K562 (cell line): ENCODE data around the gene CHST12. TPM values are rescaled to one million over a fixed set of nuclear protein-coding genes. Genes with fewer than 3 reads are reported as not detected.

ENCODE experiments used
- BCOR ChIP-seq: fragments of 450-650 bp; IDR thresholded peaks from 2 replicates; pipeline ENCODE4 v1.6.1; 2016
- ERF ChIP-seq: fragments of 450-650 bp; formaldehyde crosslinking; IDR thresholded peaks from 2 replicates; pipeline ENCODE4 v1.4.0; 2020; ENCODE audit warnings: mild to moderate bottlenecking, mixed read lengths
- FIP1L1 ChIP-seq: fragments of 200-400 bp; formaldehyde crosslinking; IDR thresholded peaks from 2 replicates; pipeline ENCODE4 v1.6.1; 2018; ENCODE audit warnings: mild to moderate bottlenecking, low read depth, low read length; ENCODE audit not compliant: poor library complexity, severe bottlenecking
- KDM1A ChIP-seq, 2 experiments: fragments of 450-650 bp; IDR thresholded peaks; 2 replicates each; pipeline ENCODE4 v1.6.1; 2016; ENCODE audit warnings: mild to moderate bottlenecking in 2 of 2
- OTX1 ChIP-seq: fragments of 450-650 bp; formaldehyde crosslinking; IDR thresholded peaks from 2 replicates; pipeline ENCODE4 v1.4.0; 2022; ENCODE audit warnings: mild to moderate bottlenecking
- PCBP1 ChIP-seq: fragments of 200-400 bp; formaldehyde crosslinking; IDR thresholded peaks from 2 replicates; pipeline ENCODE4 v1.6.1; 2018; ENCODE audit warnings: mild to moderate bottlenecking, low read depth, low read length; ENCODE audit not compliant: poor library complexity, severe bottlenecking
- POLR2G ChIP-seq: fragments of 200-400 bp; formaldehyde crosslinking; IDR thresholded peaks from 2 replicates; pipeline ENCODE4 v1.6.1; 2017; ENCODE audit warnings: low read depth, mild to moderate bottlenecking, antibody characterized with exemption, low read length, moderate library complexity
- POLR3G ChIP-seq: IDR thresholded peaks from 2 replicates; pipeline ENCODE4 v1.6.1; 2011; ENCODE audit not compliant: insufficient read length, insufficient replicate concordance; ENCODE audit errors: extremely low read depth
- XRCC3 ChIP-seq: fragments of 450-650 bp; IDR thresholded peaks from 2 replicates; pipeline ENCODE4 v1.6.1; 2017; ENCODE audit warnings: mild to moderate bottlenecking, moderate library complexity
- YBX1 ChIP-seq: fragments of 450-650 bp; IDR thresholded peaks from 2 replicates; pipeline ENCODE4 v1.7.1; 2016; ENCODE audit warnings: mild to moderate bottlenecking
- ZC3H11A ChIP-seq: IDR thresholded peaks from 2 replicates; pipeline ENCODE4 v1.6.1; 2012; ENCODE audit warnings: low read depth, low read length, improper control_type of control experiment
- ZNF133 ChIP-seq: fragments of 250-450 bp; sonication (Bioruptor Pico); IDR thresholded peaks from 2 replicates; pipeline ENCODE4 v1.4.0; 2020; ENCODE audit warnings: mild to moderate bottlenecking
- ZNF551 ChIP-seq: fragments of 250-450 bp; sonication (Bioruptor Pico); IDR thresholded peaks from 2 replicates; pipeline ENCODE4 v1.5.0; 2021; ENCODE audit warnings: mild to moderate bottlenecking, moderate library complexity
- ZNF668 ChIP-seq: fragments of 250-450 bp; sonication (Bioruptor Pico); IDR thresholded peaks from 2 replicates; pipeline ENCODE4 v1.8.0; 2022; ENCODE audit warnings: mild to moderate bottlenecking, inconsistent platforms
- polyA plus RNA-seq, 8 experiments: library from polyadenylated mRNA; depleted of rRNA in 4 of 8; stranded (reverse) in 5 of 8; unstranded in 3 of 8; fragments of >200 nt; fragmentation: Nextera tagmentation in 2 of 8; fragmentation: Illumina TruSeq in 1 of 8; extraction: Ambion mirVana in 2 of 8; extraction: Trizol in 1 of 8; gene quantifications; 2 replicates each; pipeline versions ENCODE4 v1.2.1 to v1.2.3, GENCODE V29; 2011 to 2014; ENCODE audit warnings: inconsistent platforms in 1 of 8, missing spikeins in 1 of 8
- total RNA-seq, 7 experiments: library from RNA; depleted of rRNA in 6 of 7; stranded (reverse); fragments of >200 nt in 6 of 7; fragmentation: Illumina TruSeq in 2 of 7; extraction: Trizol in 2 of 7; gene quantifications; 2 replicates each; pipeline versions ENCODE4 v1.2.1 to v1.2.3, GENCODE V29; 2011 to 2021; ENCODE audit warnings: low replicate concordance in 1 of 7
- TF ChIP-seq, protein P1 (sequence below): sonication (generic); formaldehyde crosslinking; IDR thresholded peaks from 2 replicates; pipeline ENCODE4 v1.8.1; 2023; ENCODE audit warnings: mild to moderate bottlenecking, missing genetic modification reagents
- TF ChIP-seq, protein P2 (sequence below): fragments of 450-650 bp; formaldehyde crosslinking; IDR thresholded peaks from 2 replicates; pipeline ENCODE4 v1.4.0; 2020; ENCODE audit warnings: mild to moderate bottlenecking, moderate library complexity
- TF ChIP-seq, protein P3 (sequence below): fragments of 250-450 bp; sonication (Bioruptor Pico); IDR thresholded peaks from 2 replicates; pipeline ENCODE4 v1.4.0; 2020; ENCODE audit warnings: borderline replicate concordance
- TF ChIP-seq, protein P4 (sequence below): fragments of 450-650 bp; IDR thresholded peaks from 2 replicates; pipeline ENCODE4 v1.6.1; 2017; ENCODE audit warnings: antibody characterized with exemption, mild to moderate bottlenecking

The CHST12 gene
- total and polyA plus RNA-seq, 9 of the 15 experiments (the other 6 are each of a cell fraction or from before 2014, with no cell fraction given), result 0.18 to 19.8 (median 3.6) TPM

DNA sequence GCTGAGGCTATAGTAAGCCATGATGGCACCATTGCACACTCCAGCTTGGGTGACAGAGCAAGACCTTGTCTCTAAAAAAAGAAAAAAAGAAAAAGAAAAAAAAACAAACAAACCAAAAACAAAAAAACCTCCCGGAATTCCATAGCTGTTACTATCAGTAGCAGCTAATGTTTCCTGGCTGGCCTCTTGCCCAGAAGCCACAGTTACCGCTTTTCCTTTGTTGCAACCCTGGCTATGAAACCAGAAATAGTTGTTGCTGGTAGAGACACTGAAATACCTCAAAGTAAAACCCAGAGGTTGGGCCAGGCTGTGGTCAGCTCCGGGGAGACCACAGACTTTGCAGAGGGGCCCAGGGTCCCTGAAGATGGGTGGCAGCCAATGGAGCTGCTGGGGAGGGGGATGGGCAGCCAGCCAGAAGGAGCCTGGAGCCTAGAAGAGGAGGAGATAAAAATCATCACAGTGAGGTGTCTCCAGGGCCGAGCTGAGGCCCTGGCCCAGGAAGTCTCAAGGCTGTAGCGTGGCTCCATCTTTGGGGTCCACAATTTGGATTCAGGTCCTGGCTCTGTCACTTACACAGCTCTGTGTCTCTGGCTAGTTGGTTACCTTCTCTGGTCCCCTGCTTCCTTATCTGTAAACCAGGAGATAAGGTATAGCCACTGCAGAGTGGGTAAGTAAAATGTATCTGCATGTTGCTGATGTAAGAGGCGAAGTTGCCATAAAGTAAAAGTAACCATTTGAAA lies 3.4 kb upstream of the CHST12 start (continued):
- TF ChIP-seq, protein P1, sequence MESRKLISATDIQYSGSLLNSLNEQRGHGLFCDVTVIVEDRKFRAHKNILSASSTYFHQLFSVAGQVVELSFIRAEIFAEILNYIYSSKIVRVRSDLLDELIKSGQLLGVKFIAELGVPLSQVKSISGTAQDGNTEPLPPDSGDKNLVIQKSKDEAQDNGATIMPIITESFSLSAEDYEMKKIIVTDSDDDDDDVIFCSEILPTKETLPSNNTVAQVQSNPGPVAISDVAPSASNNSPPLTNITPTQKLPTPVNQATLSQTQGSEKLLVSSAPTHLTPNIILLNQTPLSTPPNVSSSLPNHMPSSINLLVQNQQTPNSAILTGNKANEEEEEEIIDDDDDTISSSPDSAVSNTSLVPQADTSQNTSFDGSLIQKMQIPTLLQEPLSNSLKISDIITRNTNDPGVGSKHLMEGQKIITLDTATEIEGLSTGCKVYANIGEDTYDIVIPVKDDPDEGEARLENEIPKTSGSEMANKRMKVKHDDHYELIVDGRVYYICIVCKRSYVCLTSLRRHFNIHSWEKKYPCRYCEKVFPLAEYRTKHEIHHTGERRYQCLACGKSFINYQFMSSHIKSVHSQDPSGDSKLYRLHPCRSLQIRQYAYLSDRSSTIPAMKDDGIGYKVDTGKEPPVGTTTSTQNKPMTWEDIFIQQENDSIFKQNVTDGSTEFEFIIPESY (CRISPR knock-in tag), result no peak; the same call in 1 of the 2 replicates
- no peak for TF ChIP-seq YBX1
- TF ChIP-seq POLR3G, result no peak
- no peak for TF ChIP-seq ZNF551 (CRISPR knock-in tag)
- TF ChIP-seq OTX1, result no peak
- peak; percentile 94 for TF ChIP-seq BCOR
- TF ChIP-seq PCBP1, result no peak
- no peak for TF ChIP-seq FIP1L1
- peak; percentile 67 for TF ChIP-seq POLR2G
- no peak for TF ChIP-seq ZNF133 (CRISPR knock-in tag)
- TF ChIP-seq KDM1A (IDR thresholded peaks at IDR 0.05), result peak; percentile 61 to 79; a peak in 3 of 4 replicates
- TF ChIP-seq XRCC3, result no peak
- no peak for TF ChIP-seq ERF (CRISPR knock-in tag)
- peak; percentile 75; the same call in 1 of the 2 replicates for TF ChIP-seq ZNF668 (CRISPR knock-in tag)
- TF ChIP-seq, protein P2, sequence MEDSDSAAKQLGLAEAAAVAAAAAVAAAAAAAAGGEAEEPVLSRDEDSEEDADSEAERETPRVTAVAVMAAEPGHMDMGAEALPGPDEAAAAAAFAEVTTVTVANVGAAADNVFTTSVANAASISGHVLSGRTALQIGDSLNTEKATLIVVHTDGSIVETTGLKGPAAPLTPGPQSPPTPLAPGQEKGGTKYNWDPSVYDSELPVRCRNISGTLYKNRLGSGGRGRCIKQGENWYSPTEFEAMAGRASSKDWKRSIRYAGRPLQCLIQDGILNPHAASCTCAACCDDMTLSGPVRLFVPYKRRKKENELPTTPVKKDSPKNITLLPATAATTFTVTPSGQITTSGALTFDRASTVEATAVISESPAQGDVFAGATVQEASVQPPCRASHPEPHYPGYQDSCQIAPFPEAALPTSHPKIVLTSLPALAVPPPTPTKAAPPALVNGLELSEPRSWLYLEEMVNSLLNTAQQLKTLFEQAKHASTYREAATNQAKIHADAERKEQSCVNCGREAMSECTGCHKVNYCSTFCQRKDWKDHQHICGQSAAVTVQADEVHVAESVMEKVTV, result no peak
- TF ChIP-seq ZC3H11A, result no peak
- TF ChIP-seq, protein P3, sequence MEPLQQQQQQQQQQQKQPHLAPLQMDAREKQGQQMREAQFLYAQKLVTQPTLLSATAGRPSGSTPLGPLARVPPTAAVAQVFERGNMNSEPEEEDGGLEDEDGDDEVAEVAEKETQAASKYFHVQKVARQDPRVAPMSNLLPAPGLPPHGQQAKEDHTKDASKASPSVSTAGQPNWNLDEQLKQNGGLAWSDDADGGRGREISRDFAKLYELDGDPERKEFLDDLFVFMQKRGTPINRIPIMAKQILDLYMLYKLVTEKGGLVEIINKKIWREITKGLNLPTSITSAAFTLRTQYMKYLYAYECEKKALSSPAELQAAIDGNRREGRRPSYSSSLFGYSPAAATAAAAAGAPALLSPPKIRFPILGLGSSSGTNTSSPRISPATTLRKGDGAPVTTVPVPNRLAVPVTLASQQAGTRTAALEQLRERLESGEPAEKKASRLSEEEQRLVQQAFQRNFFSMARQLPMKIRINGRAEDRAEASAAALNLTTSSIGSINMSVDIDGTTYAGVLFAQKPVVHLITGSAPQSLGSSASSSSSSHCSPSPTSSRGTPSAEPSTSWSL (CRISPR knock-in tag), result no peak
- TF ChIP-seq, protein P4, sequence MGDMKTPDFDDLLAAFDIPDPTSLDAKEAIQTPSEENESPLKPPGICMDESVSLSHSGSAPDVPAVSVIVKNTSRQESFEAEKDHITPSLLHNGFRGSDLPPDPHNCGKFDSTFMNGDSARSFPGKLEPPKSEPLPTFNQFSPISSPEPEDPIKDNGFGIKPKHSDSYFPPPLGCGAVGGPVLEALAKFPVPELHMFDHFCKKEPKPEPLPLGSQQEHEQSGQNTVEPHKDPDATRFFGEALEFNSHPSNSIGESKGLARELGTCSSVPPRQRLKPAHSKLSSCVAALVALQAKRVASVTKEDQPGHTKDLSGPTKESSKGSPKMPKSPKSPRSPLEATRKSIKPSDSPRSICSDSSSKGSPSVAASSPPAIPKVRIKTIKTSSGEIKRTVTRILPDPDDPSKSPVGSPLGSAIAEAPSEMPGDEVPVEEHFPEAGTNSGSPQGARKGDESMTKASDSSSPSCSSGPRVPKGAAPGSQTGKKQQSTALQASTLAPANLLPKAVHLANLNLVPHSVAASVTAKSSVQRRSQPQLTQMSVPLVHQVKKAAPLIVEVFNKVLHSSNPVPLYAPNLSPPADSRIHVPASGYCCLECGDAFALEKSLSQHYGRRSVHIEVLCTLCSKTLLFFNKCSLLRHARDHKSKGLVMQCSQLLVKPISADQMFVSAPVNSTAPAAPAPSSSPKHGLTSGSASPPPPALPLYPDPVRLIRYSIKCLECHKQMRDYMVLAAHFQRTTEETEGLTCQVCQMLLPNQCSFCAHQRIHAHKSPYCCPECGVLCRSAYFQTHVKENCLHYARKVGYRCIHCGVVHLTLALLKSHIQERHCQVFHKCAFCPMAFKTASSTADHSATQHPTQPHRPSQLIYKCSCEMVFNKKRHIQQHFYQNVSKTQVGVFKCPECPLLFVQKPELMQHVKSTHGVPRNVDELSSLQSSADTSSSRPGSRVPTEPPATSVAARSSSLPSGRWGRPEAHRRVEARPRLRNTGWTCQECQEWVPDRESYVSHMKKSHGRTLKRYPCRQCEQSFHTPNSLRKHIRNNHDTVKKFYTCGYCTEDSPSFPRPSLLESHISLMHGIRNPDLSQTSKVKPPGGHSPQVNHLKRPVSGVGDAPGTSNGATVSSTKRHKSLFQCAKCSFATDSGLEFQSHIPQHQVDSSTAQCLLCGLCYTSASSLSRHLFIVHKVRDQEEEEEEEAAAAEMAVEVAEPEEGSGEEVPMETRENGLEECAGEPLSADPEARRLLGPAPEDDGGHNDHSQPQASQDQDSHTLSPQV, result peak; percentile 70; the same call in 1 of the 2 replicates
